ENCODE measurements around the gene CCDC157.

- TF ChIP-seq, protein P1, sequence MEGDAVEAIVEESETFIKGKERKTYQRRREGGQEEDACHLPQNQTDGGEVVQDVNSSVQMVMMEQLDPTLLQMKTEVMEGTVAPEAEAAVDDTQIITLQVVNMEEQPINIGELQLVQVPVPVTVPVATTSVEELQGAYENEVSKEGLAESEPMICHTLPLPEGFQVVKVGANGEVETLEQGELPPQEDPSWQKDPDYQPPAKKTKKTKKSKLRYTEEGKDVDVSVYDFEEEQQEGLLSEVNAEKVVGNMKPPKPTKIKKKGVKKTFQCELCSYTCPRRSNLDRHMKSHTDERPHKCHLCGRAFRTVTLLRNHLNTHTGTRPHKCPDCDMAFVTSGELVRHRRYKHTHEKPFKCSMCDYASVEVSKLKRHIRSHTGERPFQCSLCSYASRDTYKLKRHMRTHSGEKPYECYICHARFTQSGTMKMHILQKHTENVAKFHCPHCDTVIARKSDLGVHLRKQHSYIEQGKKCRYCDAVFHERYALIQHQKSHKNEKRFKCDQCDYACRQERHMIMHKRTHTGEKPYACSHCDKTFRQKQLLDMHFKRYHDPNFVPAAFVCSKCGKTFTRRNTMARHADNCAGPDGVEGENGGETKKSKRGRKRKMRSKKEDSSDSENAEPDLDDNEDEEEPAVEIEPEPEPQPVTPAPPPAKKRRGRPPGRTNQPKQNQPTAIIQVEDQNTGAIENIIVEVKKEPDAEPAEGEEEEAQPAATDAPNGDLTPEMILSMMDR (IDR thresholded peaks at IDR 0.05) = no peak
- TF ChIP-seq POLR2A (IDR thresholded peaks at IDR 0.05) = no peak
These were observed 19.9 kb upstream of the CCDC157 start for GRCh38 chr22:30336752-30337460.
